Mammary epithelial cell (primary cell): Measurements from ENCODE around the gene OS9.

ENCODE experiments used
- EZH2 ChIP-seq: IDR thresholded peaks from 2 replicates; pipeline ENCODE4 v1.6.1; 2012; ENCODE audit warnings: low read length, inconsistent platforms, borderline replicate concordance
- TF ChIP-seq, protein P1 (sequence below), 2 donors: IDR thresholded peaks in 1 of 2; conservative IDR thresholded peaks in 1 of 2; 2 replicates each; pipeline ENCODE4 v1.5.1; 2011 to 2012; ENCODE audit warnings: inconsistent platforms in 2 of 2, low read length in 2 of 2, mild to moderate bottlenecking in 2 of 2, control low read depth in 1 of 2, low read depth in 1 of 2; ENCODE audit not compliant: insufficient read depth in 1 of 2; ENCODE audit errors: extremely low read depth in 1 of 2

DNA sequence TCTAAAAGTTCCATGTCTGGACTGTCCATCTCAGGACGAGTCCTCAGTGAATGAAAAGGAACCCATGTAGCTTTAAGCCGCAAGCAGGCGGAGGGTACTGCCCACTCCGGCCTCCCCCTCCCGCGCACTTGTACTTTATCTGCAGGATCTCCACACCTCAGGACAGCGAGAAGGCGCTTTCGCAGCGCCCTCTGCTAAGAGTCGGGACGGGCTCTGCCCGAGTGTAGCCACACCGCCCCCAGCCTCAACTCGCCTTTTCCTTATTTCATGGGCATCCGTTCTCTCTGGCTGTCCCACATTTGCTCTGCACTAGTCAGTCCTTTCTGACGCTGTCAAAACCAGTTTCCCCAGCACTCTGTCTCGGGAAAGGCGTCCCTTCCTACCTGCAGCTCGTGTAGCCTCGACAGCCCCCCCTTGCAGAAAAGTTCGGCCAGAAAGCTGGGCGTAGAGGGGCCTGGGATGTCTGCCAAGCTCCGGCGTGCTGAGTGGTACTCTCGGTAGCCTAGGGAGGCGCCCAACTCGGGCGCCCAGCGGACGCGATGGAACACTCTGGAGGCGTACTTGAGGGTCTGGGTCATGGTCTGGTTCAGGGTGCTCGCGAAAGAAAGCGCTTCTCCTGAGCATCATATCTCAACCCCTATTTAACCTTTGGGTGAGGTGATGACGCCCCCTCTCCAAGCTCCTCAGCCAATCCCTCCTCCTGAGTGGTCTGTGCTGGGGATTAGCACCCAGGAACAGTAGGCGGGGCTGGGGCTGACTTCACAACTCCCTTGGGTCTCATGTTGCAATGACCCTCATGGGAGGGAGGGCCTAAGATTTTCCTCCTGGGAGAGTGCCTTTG, 72.8 kb downstream of the OS9 start, which contains the start of gene CYP27B1:
- TF ChIP-seq EZH2, result no peak
- TF ChIP-seq, protein P1, sequence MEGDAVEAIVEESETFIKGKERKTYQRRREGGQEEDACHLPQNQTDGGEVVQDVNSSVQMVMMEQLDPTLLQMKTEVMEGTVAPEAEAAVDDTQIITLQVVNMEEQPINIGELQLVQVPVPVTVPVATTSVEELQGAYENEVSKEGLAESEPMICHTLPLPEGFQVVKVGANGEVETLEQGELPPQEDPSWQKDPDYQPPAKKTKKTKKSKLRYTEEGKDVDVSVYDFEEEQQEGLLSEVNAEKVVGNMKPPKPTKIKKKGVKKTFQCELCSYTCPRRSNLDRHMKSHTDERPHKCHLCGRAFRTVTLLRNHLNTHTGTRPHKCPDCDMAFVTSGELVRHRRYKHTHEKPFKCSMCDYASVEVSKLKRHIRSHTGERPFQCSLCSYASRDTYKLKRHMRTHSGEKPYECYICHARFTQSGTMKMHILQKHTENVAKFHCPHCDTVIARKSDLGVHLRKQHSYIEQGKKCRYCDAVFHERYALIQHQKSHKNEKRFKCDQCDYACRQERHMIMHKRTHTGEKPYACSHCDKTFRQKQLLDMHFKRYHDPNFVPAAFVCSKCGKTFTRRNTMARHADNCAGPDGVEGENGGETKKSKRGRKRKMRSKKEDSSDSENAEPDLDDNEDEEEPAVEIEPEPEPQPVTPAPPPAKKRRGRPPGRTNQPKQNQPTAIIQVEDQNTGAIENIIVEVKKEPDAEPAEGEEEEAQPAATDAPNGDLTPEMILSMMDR (conservative IDR thresholded peaks at IDR 0.05 in 1 of 2, IDR thresholded peaks at IDR 0.05 in 1 of 2; ENCODE audit: extremely low read depth in 1 of 2, insufficient read depth in 1 of 2, low read depth in 1 of 2, low read length in 2 of 2), result peak in 1 of 2 donors; percentile 4
